Smooth muscle cell (in vitro differentiated cells): ENCODE results near the gene ICA1. TPM values are rescaled to one million over a fixed set of nuclear protein-coding genes. Genes with fewer than 3 reads are reported as not detected.

Experiments used
- DNase-seq: peaks from one replicate; lab custom pipeline; 2025; ENCODE audit not compliant: unreplicated experiment; lab: John Stamatoyannopoulos, UW
- H2AFZ ChIP-seq: fragments of 200-600 bp; sonication (generic); 2 replicates; pipeline ENCODE4 v1.6.0; 2016; ENCODE audit warnings: antibody characterized with exemption, low read depth, mild to moderate bottlenecking
- H3F3A ChIP-seq: fragments of 200-600 bp; sonication (generic); 2 replicates; pipeline ENCODE4 v1.6.0; 2017; ENCODE audit warnings: antibody characterized with exemption, low read depth
- H3K27ac ChIP-seq: fragments of 200-600 bp; sonication (generic); 2 replicates; pipeline ENCODE4 v1.5.1; 2016; ENCODE audit warnings: low read depth, mild to moderate bottlenecking
- H3K27me3 ChIP-seq: fragments of 200-600 bp; sonication (generic); 2 replicates; pipeline ENCODE4 v1.6.1; 2016; ENCODE audit warnings: low read depth, mild to moderate bottlenecking
- H3K36me3 ChIP-seq: fragments of 200-600 bp; sonication (generic); 2 replicates; pipeline ENCODE4 v1.5.1; 2016; ENCODE audit warnings: low read depth
- H3K4me1 ChIP-seq: fragments of 200-600 bp; sonication (generic); 2 replicates; pipeline ENCODE4 v1.5.1; 2016; ENCODE audit warnings: low read depth
- H3K4me2 ChIP-seq: fragments of 200-600 bp; sonication (generic); 2 replicates; pipeline ENCODE4 v1.6.0; 2016; ENCODE audit warnings: mild to moderate bottlenecking
- H3K4me3 ChIP-seq: fragments of 200-600 bp; sonication (generic); 2 replicates; pipeline ENCODE4 v1.5.1; 2016; ENCODE audit warnings: mild to moderate bottlenecking
- H3K79me2 ChIP-seq: fragments of 200-600 bp; sonication (generic); 2 replicates; pipeline ENCODE4 v1.6.0; 2016; ENCODE audit warnings: low read depth, mild to moderate bottlenecking
- H3K9ac ChIP-seq: fragments of 200-600 bp; sonication (generic); 2 replicates; pipeline ENCODE4 v1.6.0; 2016; ENCODE audit warnings: low read depth
- H3K9me3 ChIP-seq: fragments of 200-600 bp; sonication (generic); replicated peaks from 2 replicates; pipeline ENCODE4 v1.5.1; 2016; ENCODE audit warnings: low read depth
- H4K20me1 ChIP-seq: fragments of 200-600 bp; sonication (generic); 2 replicates; pipeline ENCODE4 v1.6.0; 2016; ENCODE audit warnings: low read depth
- whole genome bisulfite sequencing: methylation state at CpG from one replicate; pipeline ENCODE4 v1.1.7; 2016; ENCODE audit warnings: low lambda C conversion rate; 5-methylcytosine and 5-hydroxymethylcytosine counted together
- polyA plus RNA-seq: library from polyadenylated mRNA; unstranded; fragments of >200 nt; fragmentation: Nextera tagmentation; extraction: Ambion mirVana; gene quantifications from 2 replicates; pipeline ENCODE4 v1.2.1, GENCODE V29; 2016
- total RNA-seq: library from RNA; depleted of rRNA; stranded (reverse); fragments of >200 nt; gene quantifications from 2 replicates; pipeline ENCODE4 v1.2.3, GENCODE V29; 2014
- TF ChIP-seq, protein P1 (sequence below): fragments of 200-600 bp; sonication (generic); IDR thresholded peaks from 2 replicates; pipeline ENCODE4 v1.5.1; 2017; ENCODE audit warnings: borderline replicate concordance, mild to moderate bottlenecking, antibody characterized with exemption; ENCODE audit not compliant: insufficient read depth, poor library complexity, severe bottlenecking

ICA1 gene
- total and polyA plus RNA-seq, 2 experiments from 2014 or later, result 4.3 to 5.0 TPM

DNA sequence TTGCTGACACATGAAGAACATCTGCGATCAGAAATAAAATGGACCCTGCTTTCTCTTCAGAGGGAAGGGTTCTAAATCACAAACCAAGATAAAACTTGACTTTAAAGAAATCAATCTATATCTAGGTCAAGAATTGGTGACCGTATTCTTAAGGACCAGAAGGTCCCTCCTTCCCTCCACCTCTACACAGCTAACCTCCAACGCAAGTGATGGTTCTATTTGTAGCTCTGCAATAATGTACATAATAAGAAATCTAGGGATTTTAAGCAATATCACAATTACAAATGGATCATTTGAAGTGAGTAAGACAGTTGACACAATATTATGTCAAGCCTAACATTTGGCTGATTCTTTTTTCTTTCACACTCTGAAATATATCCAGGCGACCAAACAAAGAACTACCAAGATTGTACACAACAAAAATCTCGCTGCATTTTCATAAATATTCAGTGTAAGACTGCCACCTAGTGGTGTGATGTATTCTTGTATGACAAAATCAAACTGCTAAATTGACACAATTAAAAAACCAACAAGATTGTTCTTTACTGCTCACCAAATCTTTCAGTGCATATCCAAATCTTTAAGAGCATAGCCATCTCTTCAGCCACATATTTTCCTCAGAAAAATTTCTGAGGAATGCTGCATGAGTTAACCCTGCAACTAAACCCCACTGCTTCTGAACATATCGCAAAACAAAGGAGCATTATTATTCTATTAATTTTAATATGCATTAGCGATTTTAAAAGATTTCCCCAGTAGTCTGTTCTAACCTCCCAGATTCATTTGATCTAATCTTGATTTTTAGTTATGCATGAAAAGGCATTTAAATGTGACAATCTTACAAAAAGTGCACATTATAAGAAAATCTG lies 44.5 kb downstream of the ICA1 start:
- Histone ChIP-seq H3K36me3 (no peaks in the 10 kb centered on the region), H3F3A (no peaks in the 10 kb centered on the region), H3K4me2 (no peak overlapping the region), H3K9ac (no peak overlapping the region), H3K9me3 (no peaks in the 10 kb centered on the region), H2AFZ (peak overlapping the region; percentile 33), H3K79me2 (no peaks in the 10 kb centered on the region), H4K20me1 (no peaks in the 10 kb centered on the region), H3K27ac (no peak overlapping the region), H3K4me3 (no peak overlapping the region), H3K4me1 (peaks cover 21% of the 10 kb centered on the region), H3K27me3 (no peaks in the 10 kb centered on the region)
- WGBS, result 54% methylated on average over 7 of the region's 7 CpGs
- TF ChIP-seq, protein P1, sequence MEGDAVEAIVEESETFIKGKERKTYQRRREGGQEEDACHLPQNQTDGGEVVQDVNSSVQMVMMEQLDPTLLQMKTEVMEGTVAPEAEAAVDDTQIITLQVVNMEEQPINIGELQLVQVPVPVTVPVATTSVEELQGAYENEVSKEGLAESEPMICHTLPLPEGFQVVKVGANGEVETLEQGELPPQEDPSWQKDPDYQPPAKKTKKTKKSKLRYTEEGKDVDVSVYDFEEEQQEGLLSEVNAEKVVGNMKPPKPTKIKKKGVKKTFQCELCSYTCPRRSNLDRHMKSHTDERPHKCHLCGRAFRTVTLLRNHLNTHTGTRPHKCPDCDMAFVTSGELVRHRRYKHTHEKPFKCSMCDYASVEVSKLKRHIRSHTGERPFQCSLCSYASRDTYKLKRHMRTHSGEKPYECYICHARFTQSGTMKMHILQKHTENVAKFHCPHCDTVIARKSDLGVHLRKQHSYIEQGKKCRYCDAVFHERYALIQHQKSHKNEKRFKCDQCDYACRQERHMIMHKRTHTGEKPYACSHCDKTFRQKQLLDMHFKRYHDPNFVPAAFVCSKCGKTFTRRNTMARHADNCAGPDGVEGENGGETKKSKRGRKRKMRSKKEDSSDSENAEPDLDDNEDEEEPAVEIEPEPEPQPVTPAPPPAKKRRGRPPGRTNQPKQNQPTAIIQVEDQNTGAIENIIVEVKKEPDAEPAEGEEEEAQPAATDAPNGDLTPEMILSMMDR, result peak; percentile 68
- no peak for DNase-seq

DNA sequence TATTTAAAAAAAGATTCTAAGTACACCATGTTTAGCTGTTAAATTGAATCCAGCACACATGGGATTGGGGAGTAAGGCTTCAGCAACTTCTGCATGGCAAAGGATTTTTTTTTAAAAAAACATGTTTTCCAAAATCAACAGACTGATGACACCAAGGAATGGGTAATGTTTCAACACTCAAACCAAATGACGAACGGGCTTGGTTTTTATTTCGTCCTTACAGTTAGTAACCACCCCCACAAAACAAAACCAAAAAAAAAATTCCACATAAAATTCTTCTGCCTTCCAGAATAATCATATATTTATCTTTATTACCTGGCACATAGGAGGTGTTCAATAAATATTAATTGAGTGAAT lies 45.7 kb downstream of the ICA1 start:
- no peak overlapping the region for H3K4me3 ChIP-seq
- no peak overlapping the region for H3K9ac ChIP-seq
- H3F3A ChIP-seq, result no peaks in the 10 kb centered on the region
- H2AFZ ChIP-seq, result no peak overlapping the region
- no peaks in the 10 kb centered on the region for H3K9me3 ChIP-seq
- H3K27me3 ChIP-seq, result no peaks in the 10 kb centered on the region
- DNase-seq, result no peak
- H3K4me1 ChIP-seq, result peaks cover 15% of the 10 kb centered on the region
- WGBS, result 90% methylated on average over 3 of the region's 3 CpGs
- H4K20me1 ChIP-seq, result no peaks in the 10 kb centered on the region
- TF ChIP-seq, protein P1, result no peak
- H3K36me3 ChIP-seq, result no peaks in the 10 kb centered on the region
- H3K27ac ChIP-seq, result no peak overlapping the region
- H3K4me2 ChIP-seq, result no peak overlapping the region
- no peaks in the 10 kb centered on the region for H3K79me2 ChIP-seq

DNA sequence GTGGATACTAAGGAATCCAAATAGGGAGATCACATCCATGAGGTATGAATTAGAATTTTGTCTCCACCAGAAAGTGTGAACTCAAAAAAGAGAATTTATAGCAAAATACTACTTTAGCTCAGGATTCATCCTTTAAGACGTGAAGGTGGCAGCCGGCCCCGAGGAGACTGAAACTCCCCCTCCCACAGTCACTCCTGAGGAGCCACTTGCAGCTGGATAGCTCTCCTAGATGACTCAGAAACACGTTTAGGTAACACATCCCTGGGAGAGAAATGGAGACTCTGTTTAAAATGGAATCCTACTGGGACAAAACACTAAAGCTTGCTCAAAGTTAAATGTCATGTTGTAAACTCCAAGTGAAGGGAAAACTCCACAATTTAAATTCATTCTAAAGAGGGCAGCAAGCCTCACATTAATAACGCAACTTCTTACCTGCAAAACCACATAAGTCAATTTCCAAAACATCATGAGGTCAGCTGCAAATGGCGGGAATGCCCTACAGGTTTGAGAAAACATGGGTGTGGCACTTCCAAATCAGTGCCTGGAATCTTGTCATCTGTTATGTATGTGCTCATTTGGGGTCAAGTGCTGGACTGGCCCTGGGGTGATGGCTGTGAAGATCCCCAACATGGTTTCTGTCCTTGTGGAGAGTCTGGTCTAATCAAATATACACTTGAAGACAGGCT lies 46.2 kb downstream of the ICA1 start:
- Histone ChIP-seq H3K27me3 (no peaks in the 10 kb centered on the region), H3K36me3 (no peaks in the 10 kb centered on the region), H3K4me3 (no peak overlapping the region), H3K4me1 (peaks cover 11% of the 10 kb centered on the region), H4K20me1 (no peaks in the 10 kb centered on the region), H2AFZ (no peak overlapping the region), H3K9ac (no peak overlapping the region), H3F3A (no peaks in the 10 kb centered on the region), H3K9me3 (no peaks in the 10 kb centered on the region), H3K4me2 (no peak overlapping the region), H3K79me2 (no peaks in the 10 kb centered on the region), H3K27ac (no peak overlapping the region)
- TF ChIP-seq, protein P1, result no peak
- WGBS, result 67% methylated on average over 6 of the region's 6 CpGs
- DNase-seq, result no peak
